ENCODE results near the gene ZDHHC7.

ZDHHC7 gene

DNA sequence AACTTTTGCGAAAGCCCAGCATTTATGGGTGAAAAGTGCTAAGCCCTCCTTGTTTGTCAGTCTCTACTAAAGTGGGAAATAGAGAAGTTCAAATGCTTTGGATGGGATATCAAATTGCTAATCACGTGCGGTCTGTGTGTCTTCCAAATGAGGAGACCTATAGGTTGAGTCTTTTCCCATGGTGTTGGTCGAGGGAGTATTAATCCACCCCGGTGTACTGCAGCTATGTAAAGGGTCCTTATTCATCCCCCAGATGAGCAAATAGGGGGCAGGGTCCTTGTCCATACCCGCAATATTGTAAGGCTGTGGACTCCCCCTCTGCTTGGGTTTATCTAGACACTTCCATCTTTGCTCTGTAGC, 30.8 kb upstream of the ZDHHC7 start:
- no peak overlapping the region for H3K4me3 ChIP-seq (ENCODE audit: low read depth, low read length)
- TF ChIP-seq, protein P1, sequence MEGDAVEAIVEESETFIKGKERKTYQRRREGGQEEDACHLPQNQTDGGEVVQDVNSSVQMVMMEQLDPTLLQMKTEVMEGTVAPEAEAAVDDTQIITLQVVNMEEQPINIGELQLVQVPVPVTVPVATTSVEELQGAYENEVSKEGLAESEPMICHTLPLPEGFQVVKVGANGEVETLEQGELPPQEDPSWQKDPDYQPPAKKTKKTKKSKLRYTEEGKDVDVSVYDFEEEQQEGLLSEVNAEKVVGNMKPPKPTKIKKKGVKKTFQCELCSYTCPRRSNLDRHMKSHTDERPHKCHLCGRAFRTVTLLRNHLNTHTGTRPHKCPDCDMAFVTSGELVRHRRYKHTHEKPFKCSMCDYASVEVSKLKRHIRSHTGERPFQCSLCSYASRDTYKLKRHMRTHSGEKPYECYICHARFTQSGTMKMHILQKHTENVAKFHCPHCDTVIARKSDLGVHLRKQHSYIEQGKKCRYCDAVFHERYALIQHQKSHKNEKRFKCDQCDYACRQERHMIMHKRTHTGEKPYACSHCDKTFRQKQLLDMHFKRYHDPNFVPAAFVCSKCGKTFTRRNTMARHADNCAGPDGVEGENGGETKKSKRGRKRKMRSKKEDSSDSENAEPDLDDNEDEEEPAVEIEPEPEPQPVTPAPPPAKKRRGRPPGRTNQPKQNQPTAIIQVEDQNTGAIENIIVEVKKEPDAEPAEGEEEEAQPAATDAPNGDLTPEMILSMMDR (IDR thresholded peaks at IDR 0.05; ENCODE audit: control insufficient read depth, extremely low read depth, insufficient read depth): no peak
- DNase-seq (ENCODE audit: low read depth): no peak

DNA sequence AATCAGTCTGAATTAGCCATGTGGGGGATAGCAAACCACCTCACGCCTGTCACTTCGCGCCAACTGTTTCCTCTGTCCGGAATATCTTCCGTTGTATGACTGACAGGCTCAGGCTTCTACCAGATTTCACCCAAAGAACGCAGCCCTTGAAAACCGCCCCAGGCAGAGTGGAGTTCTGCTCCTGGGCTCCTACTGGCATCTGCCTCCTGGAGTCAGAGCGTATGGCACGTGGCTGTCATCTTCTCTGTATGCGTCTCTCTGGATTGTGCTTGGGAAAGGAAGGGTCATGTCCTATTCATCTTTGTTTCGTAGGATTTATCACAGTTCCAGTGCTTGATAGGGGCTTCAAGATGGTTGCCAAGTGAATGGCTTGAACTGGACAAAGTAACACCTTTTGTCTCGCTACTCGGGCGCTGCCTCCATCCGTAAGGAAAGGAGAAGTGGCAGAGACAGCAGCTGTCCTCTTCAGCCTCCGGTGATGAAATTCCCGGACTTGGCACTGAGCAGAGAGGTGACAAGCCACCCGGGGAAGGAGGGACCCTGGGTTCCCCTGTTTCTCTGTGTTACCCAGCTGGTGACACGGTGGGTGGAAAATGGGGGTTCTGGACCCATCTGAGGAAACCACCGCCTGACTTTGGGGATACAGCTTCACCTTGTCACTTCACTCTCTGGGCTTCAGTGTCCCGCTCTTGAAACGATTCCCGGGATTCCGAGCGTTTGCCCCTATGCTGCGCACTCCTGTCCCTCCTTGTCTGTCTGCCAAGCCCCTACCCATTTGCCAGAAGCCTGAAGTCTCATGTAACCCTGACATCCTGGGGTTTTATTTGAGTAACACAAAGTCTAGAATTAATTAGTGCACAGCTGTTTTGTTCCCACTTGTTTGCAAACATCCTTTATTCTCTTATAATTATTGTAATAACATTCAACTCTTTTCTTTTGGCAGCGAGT, 30.2 kb upstream of the ZDHHC7 start:
- no peak for DNase-seq (ENCODE audit: low read depth)
- no peak overlapping the region for H3K4me3 ChIP-seq (ENCODE audit: low read depth, low read length)
- TF ChIP-seq, protein P1 (IDR thresholded peaks at IDR 0.05; ENCODE audit: control insufficient read depth, extremely low read depth, insufficient read depth): no peak

GRCh38 chr16:85040685-85041084, 29.4 kb upstream of the ZDHHC7 start:
- no peak for DNase-seq (ENCODE audit: low read depth)
- H3K4me3 ChIP-seq (ENCODE audit: low read depth, low read length): no peak overlapping the region
- TF ChIP-seq, protein P1 (IDR thresholded peaks at IDR 0.05; ENCODE audit: control insufficient read depth, extremely low read depth, insufficient read depth): no peak

DNA sequence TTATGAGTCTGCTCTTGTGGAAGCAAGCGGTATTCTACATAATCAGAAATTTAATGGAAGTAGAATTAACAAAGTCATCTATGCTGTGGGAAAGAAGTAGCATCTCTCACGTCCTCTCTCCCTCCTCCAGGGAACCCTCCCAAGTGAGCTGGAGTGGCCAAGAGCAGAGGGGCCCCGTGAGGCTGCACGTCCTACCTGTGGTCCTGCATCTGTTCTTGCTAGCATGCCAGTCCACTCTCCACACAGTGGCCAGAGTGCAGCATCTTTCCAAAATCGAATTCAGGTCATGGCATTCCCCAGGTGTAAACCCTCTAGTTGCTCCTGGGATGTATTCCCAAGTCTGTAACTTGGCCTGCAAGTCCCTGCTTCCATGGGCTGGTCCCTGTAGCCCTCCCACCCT, 26.4 kb upstream of the ZDHHC7 start:
- no peak for DNase-seq (ENCODE audit: low read depth)
- TF ChIP-seq, protein P1 (IDR thresholded peaks at IDR 0.05; ENCODE audit: control insufficient read depth, extremely low read depth, insufficient read depth): no peak
- no peak overlapping the region for H3K4me3 ChIP-seq (ENCODE audit: low read depth, low read length)

GRCh38 chr16:85037050-85037410, 25.7 kb upstream of the ZDHHC7 start:
- TF ChIP-seq, protein P1 (IDR thresholded peaks at IDR 0.05; ENCODE audit: control insufficient read depth, extremely low read depth, insufficient read depth): no peak
- DNase-seq (ENCODE audit: low read depth): no peak

GRCh38 chr16:85036236-85037049, 25.1 kb upstream of the ZDHHC7 start:
- no peak for DNase-seq (ENCODE audit: low read depth)
- no peak overlapping the region for H3K4me3 ChIP-seq (ENCODE audit: low read depth, low read length)
- TF ChIP-seq, protein P1 (IDR thresholded peaks at IDR 0.05; ENCODE audit: control insufficient read depth, extremely low read depth, insufficient read depth): no peak

More at GRCh38 chr16:85037050-85037410, 25.7 kb upstream of the ZDHHC7 start:
- no peak overlapping the region for H3K4me3 ChIP-seq (ENCODE audit: low read depth, low read length)
